Smooth muscle cell of the pulmonary artery (primary cell): ENCODE data around the gene CFAP44. TPM values are rescaled to one million over a fixed set of nuclear protein-coding genes. Genes with fewer than 3 reads are reported as not detected.

ENCODE experiments used
- total RNA-seq: library from RNA; depleted of rRNA; stranded (reverse); fragments of >200 nt; gene quantifications from 2 replicates; pipeline ENCODE4 v1.2.3, GENCODE V29; 2014

CFAP44 gene, protein sequence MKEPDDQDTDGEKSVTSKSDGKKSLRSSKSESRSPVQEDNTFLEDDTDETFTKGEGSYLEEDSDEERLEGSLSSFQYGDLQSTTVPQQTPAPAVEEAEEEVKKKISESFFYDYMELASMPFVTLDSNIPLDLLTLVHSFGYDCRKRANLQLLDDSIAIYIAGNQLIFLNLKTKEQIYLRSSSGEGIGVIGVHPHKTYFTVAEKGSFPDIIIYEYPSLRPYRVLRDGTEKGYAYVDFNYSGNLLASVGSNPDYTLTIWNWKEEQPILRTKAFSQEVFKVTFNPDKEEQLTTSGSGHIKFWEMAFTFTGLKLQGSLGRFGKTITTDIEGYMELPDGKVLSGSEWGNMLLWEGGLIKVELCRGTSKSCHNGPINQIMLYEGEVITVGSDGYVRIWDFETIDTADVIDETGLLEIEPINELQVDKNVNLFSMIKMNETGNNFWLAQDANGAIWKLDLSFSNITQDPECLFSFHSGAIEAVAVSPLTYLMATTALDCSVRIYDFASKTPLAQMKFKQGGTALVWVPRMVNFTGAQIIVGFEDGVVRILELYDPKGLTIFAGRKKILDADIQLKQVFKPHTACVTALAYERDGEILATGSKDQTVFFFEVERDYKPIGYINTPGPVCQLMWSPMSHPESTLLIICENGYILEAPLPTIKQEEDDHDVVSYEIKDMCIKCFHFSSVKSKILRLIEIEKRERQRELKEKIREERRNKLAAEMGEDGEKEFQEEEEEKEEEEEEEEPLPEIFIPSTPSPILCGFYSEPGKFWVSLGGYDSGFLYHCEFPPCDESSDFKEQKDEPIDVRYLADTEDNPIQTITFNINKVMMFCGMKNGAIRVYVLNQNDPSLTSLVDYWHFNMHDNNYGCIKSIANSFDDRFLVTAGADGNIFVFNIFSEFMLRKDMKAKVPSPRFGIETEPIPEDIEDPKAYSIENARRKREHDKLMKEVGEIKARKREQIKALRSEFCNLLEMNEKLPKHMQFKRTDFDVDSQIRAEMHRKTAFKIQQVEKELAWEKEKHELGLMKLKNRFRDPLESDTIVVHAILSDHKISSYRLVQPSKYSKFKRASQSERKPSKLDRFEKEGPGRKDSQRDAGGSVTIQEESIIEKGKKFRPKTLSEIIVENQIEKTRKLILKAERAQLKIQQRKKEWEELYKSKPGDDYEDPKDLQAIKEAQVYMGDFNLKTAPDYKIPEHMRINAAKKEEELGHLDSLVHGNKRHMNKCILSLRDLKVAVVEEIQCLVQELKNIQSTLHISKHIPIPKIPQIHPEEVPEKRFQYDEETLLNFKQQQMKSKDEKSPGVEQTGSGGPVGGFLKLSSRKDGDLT (N-terminal part only)
- 4.2 and 5.3 TPM in 2 replicates for total RNA-seq

DNA sequence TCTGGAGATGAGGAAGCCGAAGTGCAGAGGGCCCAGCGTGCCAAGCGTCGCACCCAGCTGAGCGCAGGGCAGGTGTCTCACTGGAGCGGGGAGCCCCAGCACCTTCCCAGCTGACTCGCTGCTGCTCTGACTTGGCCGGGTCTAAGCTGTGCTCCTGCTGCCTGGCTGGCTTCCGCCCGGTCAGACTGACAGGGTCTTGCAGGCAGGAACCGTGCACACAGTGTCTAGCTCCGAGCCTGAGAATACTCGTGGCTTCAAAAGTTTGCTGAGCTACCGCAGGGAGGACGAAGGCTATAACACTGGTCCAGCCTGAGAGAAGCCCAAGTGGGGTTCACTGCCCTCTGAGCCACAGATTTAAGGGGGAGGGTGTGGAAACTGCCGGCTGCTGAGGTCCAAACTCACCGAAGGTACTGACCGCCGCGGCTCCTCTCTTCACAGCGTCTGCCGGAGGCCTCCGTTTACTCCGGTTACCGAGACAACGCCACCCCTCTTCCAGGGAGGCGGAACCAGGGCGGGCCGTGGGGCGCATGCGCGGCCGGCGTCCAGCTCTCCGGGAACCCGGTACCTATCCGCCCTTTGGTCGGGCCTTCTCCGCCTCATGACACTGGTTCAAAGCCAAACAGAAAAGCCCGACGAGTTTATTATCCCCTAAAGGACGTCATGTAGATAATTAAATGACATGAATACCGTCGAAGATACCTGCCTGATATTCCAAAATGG is at the start of gene CFAP44:
CFAP44 (minus strand) TSS at position 443 of the 720 bp plus-strand sequence. CDS start 7,829 bp downstream, outside the sequence.

Other genes with a start within 250 kb of the CFAP44 start
- 7.6 and 15.6 TPM in 2 replicates for gene BOC, start 229.9 kb downstream of the CFAP44 start, total RNA-seq
- gene SPICE1, start 73.7 kb upstream of the CFAP44 start, total RNA-seq, result 12.9 and 13.6 TPM in 2 replicates
- 0.20 TPM in 1 of 2 replicates, not detected in the other for gene SIDT1, start 91.1 kb upstream of the CFAP44 start, total RNA-seq